Limb (tissue), 2 donors: Measurements from ENCODE around the gene TTLL6.
A peak's percentile ranks its signal among the peaks of the same experiment; 100 is the strongest.
"Not testable (repeated sequence)": the region's sequence is repeated elsewhere in the genome, so short reads cannot be mapped to it uniquely, and the experiment has no call there.

ENCODE experiments used
- DNase-seq, 2 donors: peaks; one replicate each; pipeline ENCODE4 v3.0.0-alpha.2; 2016; ENCODE audit errors: extremely low spot score in 2 of 2

Gene TTLL6

GRCh38 chr17:48816774-48817590 is at the start of gene TTLL6:
Gene TTLL6, minus strand, starts transcription at chr17:48817229. Its CDS starts 157 bp downstream, at chr17:48817072.
- peak; percentile 49 to 85 for DNase-seq

GRCh38 chr17:48860456-48860855 is 43.4 kb upstream of the TTLL6 start:
- no peak for DNase-seq

- DNase-seq = no peak
Observed at GRCh38 chr17:48860034-48860433, 43.0 kb upstream of the TTLL6 start.

- no peak for DNase-seq
Observed at GRCh38 chr17:48856122-48856821, 39.2 kb upstream of the TTLL6 start.

GRCh38 chr17:48854774-48855476 is 37.9 kb upstream of the TTLL6 start:
- DNase-seq = no peak

- DNase-seq = no peak
Observed at GRCh38 chr17:48850792-48851323, 33.8 kb upstream of the TTLL6 start.

- DNase-seq = no peak
Observed at GRCh38 chr17:48843187-48843900, 26.3 kb upstream of the TTLL6 start.

GRCh38 chr17:48842746-48843145 is 25.7 kb upstream of the TTLL6 start:
- no peak for DNase-seq

GRCh38 chr17:48841395-48841831 is 24.4 kb upstream of the TTLL6 start:
- DNase-seq = no peak

GRCh38 chr17:48840441-48840840 is 23.4 kb upstream of the TTLL6 start:
- DNase-seq = no peak

GRCh38 chr17:48837458-48837857 is 20.4 kb upstream of the TTLL6 start:
- DNase-seq = not testable (repeated sequence)

GRCh38 chr17:48835971-48836370 is 18.9 kb upstream of the TTLL6 start:
- DNase-seq = no peak

- DNase-seq = no peak
Observed at GRCh38 chr17:48834973-48835372, 17.9 kb upstream of the TTLL6 start.

GRCh38 chr17:48831549-48831883 is 14.5 kb upstream of the TTLL6 start:
- no peak for DNase-seq

- DNase-seq = peak; percentile 80 to 93
Observed at GRCh38 chr17:48830840-48831548, 14.0 kb upstream of the TTLL6 start, which contains the start of gene CALCOCO2. Gene CALCOCO2, plus strand, starts transcription at chr17:48831035. Its CDS starts 10,673 bp downstream, at chr17:48841708.

GRCh38 chr17:48825446-48826381 is 8.7 kb upstream of the TTLL6 start:
- no peak for DNase-seq

GRCh38 chr17:48820936-48821335 is 3.9 kb upstream of the TTLL6 start:
- DNase-seq = not testable (repeated sequence)

- no peak for DNase-seq
Observed at GRCh38 chr17:48819466-48819865, 2.4 kb upstream of the TTLL6 start.

GRCh38 chr17:48818361-48818841 is 1.4 kb upstream of the TTLL6 start:
- no peak for DNase-seq
